WTC11 (cell line): Measurements from ENCODE around the gene PREX1.

Experiments used
- CTCF ChIP-seq: fragments of 200-600 bp; IDR thresholded peaks from 2 replicates; pipeline ENCODE4 v1.8.0; 2022; ENCODE audit warnings: antibody characterized with exemption
- E2F4 ChIP-seq: sonication (generic); formaldehyde crosslinking; IDR thresholded peaks from 2 replicates; pipeline ENCODE4 v1.8.1; 2022; ENCODE audit warnings: low read depth, mild to moderate bottlenecking, moderate library complexity, missing genetic modification reagents, borderline replicate concordance
- IRF2 ChIP-seq: sonication (generic); formaldehyde crosslinking; IDR thresholded peaks from 2 replicates; pipeline ENCODE4 v1.8.0; 2022; ENCODE audit warnings: low read depth, missing genetic modification reagents, borderline replicate concordance
- USF2 ChIP-seq: sonication (generic); formaldehyde crosslinking; IDR thresholded peaks from 2 replicates; pipeline ENCODE4 v1.8.1; 2023; ENCODE audit warnings: mild to moderate bottlenecking, missing genetic modification reagents, moderate library complexity
- ZNF232 ChIP-seq: sonication (generic); formaldehyde crosslinking; IDR thresholded peaks from 2 replicates; pipeline ENCODE4 v1.8.0; 2022; ENCODE audit warnings: mild to moderate bottlenecking, missing genetic modification reagents
- ZNF317 ChIP-seq: sonication (generic); formaldehyde crosslinking; IDR thresholded peaks from 2 replicates; pipeline ENCODE4 v1.8.1; 2023; ENCODE audit warnings: low read depth, mild to moderate bottlenecking, moderate library complexity, missing genetic modification reagents, borderline replicate concordance

- TF ChIP-seq ZNF317 (CRISPR knock-in tag) (no peak), USF2 (CRISPR knock-in tag) (no peak), CTCF (no peak), ZNF232 (CRISPR knock-in tag) (no peak), IRF2 (CRISPR knock-in tag) (no peak), E2F4 (CRISPR knock-in tag) (no peak)
Measured at GRCh38 chr20:48743807-48744206, 84.0 kb downstream of the PREX1 start.
